ENCODE data around the gene HDAC4. TPM values are rescaled to one million over a fixed set of nuclear protein-coding genes. Genes with fewer than 3 reads are reported as not detected.

The HDAC4 gene
- total RNA-seq, 1 donor from 2014 or later, result 46.2 TPM

DNA sequence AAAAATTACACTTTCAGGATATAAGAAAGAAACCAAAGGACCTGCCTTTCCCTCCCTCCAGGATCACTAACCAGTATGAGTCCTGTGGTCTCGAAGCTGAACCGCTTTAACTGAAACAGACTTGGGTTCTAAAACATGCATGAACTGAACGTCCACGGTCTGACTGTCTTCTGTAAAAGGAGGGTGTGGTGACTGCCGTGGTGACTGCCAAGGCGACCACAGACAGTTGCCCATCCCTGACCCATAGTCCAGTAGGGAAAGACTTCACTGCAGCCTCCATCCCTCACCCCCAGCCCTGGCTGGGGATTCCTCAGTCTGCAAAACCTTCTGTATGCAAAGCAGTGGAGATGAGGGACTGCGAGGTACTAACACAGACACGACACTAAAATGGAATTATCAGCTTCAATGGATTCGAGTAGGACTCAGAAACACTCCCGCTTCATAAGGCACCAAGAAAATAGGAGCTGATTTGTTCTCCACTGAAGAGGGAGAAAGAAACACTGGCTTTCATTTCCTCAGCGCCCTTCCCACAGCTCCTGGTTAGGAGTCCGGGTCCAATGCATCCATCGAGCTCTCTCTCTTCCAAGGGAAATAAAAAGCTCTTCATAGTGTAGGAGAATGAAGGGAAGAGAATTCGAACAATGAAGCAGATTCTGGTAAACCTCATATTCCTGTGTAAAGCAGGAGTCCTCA is 197.2 kb downstream of the HDAC4 start:
- DNase-seq (ENCODE audit: low spot score, unreplicated experiment), result no peak
- peaks cover 7% of the 10 kb centered on the region for H3K4me1 Mint-ChIP-seq (ENCODE audit: low read depth)
- TF ChIP-seq, protein P1, sequence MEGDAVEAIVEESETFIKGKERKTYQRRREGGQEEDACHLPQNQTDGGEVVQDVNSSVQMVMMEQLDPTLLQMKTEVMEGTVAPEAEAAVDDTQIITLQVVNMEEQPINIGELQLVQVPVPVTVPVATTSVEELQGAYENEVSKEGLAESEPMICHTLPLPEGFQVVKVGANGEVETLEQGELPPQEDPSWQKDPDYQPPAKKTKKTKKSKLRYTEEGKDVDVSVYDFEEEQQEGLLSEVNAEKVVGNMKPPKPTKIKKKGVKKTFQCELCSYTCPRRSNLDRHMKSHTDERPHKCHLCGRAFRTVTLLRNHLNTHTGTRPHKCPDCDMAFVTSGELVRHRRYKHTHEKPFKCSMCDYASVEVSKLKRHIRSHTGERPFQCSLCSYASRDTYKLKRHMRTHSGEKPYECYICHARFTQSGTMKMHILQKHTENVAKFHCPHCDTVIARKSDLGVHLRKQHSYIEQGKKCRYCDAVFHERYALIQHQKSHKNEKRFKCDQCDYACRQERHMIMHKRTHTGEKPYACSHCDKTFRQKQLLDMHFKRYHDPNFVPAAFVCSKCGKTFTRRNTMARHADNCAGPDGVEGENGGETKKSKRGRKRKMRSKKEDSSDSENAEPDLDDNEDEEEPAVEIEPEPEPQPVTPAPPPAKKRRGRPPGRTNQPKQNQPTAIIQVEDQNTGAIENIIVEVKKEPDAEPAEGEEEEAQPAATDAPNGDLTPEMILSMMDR (IDR thresholded peaks at IDR 0.05; ENCODE audit: unreplicated experiment), result no peak
- no peaks in the 10 kb centered on the region for H3K36me3 Mint-ChIP-seq (ENCODE audit: insufficient read depth)
- H3K27me3 Mint-ChIP-seq, result no peaks in the 10 kb centered on the region
- no peaks in the 10 kb centered on the region for H3K9me3 Mint-ChIP-seq (ENCODE audit: low read depth)
- H3K4me3 Mint-ChIP-seq (ENCODE audit: low read depth), result no peak overlapping the region
- no peak overlapping the region for H3K27ac Mint-ChIP-seq

DNA sequence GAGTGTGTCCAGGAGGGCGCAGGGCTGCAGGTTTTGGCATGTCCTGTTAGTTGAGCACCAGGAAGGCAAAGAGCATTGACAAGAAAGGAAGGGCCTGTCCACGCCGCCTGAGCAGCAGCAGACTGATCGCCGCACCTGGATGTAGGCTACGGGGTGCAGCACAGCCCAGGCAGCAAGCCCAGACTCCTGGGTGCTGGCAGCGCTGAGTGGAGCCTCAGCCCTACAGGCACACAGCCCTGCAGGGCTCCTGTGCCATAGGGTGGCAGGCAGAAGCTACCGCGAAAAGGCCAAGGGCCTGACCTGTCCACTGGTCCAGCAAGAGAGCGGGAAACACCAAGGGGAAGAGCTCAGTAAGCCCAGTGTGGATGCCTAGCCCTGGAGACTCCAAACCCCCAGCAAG is 198.0 kb downstream of the HDAC4 start:
- DNase-seq (ENCODE audit: low spot score, unreplicated experiment), result no peak
- Mint-ChIP-seq H3K27ac (no peak overlapping the region), H3K9me3 (ENCODE audit: low read depth) (no peaks in the 10 kb centered on the region), H3K27me3 (no peaks in the 10 kb centered on the region), H3K4me1 (ENCODE audit: low read depth) (peaks cover 3% of the 10 kb centered on the region), H3K36me3 (ENCODE audit: insufficient read depth) (no peaks in the 10 kb centered on the region), H3K4me3 (ENCODE audit: low read depth) (no peak overlapping the region)
- TF ChIP-seq, protein P1 (IDR thresholded peaks at IDR 0.05; ENCODE audit: unreplicated experiment), result no peak

DNA sequence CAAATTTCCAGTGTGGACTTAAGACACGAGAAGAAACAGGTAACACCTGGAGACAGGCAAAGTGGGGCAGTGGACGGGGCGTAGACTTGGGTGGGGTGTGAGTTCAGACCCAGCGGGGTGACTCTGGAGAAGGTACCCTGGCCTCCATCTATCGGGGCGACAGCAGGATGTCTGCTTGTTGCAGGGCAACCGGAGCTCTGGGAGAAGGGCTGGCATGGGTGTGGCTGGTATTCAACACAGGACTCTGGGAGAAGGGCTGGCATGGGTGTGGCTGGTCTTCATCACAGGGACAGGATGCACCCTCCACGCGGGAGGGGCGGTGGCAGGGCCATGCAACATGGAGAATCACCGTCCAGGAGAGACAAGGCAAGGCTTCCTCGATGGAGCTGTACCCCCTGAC is 198.5 kb downstream of the HDAC4 start:
- TF ChIP-seq, protein P1 (IDR thresholded peaks at IDR 0.05; ENCODE audit: unreplicated experiment), result no peak
- Mint-ChIP-seq H3K9me3 (ENCODE audit: low read depth) (no peaks in the 10 kb centered on the region), H3K4me1 (ENCODE audit: low read depth) (peaks cover 1% of the 10 kb centered on the region), H3K27me3 (no peaks in the 10 kb centered on the region), H3K36me3 (ENCODE audit: insufficient read depth) (no peaks in the 10 kb centered on the region), H3K27ac (peak overlapping the region; percentile 24), H3K4me3 (ENCODE audit: low read depth) (no peak overlapping the region)
- DNase-seq (ENCODE audit: low spot score, unreplicated experiment), result no peak

DNA sequence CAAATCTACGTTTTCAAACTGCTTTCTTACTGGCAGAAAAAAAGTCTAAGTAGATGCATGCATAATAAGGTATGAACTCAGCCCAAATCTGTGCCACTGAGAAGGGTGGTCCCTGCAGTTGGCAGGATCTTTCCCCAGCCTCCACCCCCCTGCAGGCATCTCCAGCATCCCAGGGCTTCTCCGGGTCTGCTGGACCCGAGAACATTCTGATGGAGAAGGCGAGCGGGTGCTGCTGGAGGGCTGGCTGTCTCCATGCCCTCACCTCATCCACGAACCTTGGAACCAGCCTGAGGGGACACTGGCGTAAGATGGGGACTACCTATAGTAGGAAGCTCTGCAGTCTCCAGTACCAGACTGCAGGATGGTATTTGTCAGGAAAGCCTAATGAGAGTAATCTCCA is 198.9 kb downstream of the HDAC4 start:
- H3K36me3 Mint-ChIP-seq (ENCODE audit: insufficient read depth), result no peaks in the 10 kb centered on the region
- H3K9me3 Mint-ChIP-seq (ENCODE audit: low read depth), result no peaks in the 10 kb centered on the region
- H3K27me3 Mint-ChIP-seq, result no peaks in the 10 kb centered on the region
- DNase-seq (ENCODE audit: low spot score, unreplicated experiment), result no peak
- no peak overlapping the region for H3K27ac Mint-ChIP-seq
- TF ChIP-seq, protein P1 (IDR thresholded peaks at IDR 0.05; ENCODE audit: unreplicated experiment), result no peak
- no peak overlapping the region for H3K4me3 Mint-ChIP-seq (ENCODE audit: low read depth)
- H3K4me1 Mint-ChIP-seq (ENCODE audit: low read depth), result no peaks in the 10 kb centered on the region

DNA sequence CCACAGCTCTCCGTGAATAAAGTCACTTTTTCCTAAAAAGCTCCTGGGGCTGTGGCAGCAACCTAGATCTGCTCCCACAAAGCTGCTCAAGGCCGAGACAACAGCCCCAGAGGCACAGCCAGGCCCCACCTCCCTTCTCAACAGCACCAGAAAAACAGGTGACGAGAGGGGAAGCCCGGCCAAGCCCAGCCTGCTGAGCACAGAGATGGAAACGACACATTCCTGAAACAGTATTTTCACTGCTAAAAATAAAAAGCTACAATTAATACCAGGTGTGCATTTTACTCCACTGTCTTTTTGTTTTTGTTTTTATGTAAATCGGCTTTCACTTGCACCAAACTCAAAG is 199.3 kb downstream of the HDAC4 start:
- Mint-ChIP-seq H3K36me3 (ENCODE audit: insufficient read depth) (no peaks in the 10 kb centered on the region), H3K27me3 (no peaks in the 10 kb centered on the region), H3K4me1 (ENCODE audit: low read depth) (no peaks in the 10 kb centered on the region), H3K4me3 (ENCODE audit: low read depth) (no peak overlapping the region), H3K27ac (no peak overlapping the region), H3K9me3 (ENCODE audit: low read depth) (no peaks in the 10 kb centered on the region)
- DNase-seq (ENCODE audit: low spot score, unreplicated experiment), result no peak
- TF ChIP-seq, protein P1 (IDR thresholded peaks at IDR 0.05; ENCODE audit: unreplicated experiment), result no peak
